NOMO-1 treated with DMSO at 0.1 percent for 48 hours (cell line): ENCODE data around the gene TLX2.
A peak's percentile ranks its signal among the peaks of the same experiment; 100 is the strongest.
"Not testable (repeated sequence)": the region's sequence is repeated elsewhere in the genome, so short reads cannot be mapped to it uniquely, and the experiment has no call there.

Source experiments
- DNase-seq: peaks from one replicate; lab custom pipeline; 2025; ENCODE audit not compliant: unreplicated experiment; lab: John Stamatoyannopoulos, UW

The TLX2 gene

DNA sequence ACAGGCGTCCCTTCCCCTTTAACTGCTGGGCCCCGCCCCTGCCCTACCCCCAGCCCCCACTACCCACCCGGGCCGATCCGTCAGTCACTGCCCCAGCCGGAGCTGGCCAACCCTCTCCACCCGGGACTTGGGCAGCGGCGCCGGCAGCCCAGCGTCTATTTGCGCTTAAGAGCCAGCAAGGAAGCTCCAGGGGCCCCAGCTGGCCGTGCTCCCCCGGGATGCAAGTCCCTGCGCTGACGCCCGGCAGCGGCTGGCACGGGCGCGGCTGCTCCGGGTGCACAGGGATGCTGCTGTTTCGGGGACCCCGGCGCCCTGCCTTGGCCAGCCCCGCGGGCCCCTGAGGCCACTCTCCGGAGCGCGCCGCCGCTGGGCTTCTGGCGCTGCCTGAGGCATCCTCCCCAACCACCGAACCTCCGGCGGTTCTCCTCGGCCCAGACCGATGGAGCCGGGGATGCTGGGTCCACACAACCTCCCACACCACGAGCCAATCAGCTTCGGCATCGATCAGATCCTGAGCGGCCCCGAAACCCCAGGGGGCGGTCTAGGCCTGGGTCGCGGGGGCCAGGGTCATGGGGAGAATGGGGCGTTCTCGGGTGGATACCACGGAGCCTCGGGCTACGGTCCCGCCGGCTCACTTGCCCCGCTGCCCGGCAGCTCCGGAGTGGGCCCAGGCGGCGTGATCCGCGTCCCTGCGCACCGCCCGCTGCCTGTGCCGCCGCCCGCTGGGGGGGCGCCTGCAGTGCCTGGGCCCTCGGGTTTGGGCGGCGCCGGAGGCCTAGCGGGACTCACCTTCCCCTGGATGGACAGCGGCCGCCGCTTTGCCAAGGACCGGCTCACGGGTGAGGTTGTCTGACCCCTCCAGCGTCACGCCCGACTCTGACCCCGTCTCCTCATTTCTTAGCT, at the start of gene TLX2:
Gene TLX2, plus strand, starts transcription at position 83 of the 903 bp plus-strand sequence. Its CDS starts 357 bp downstream, at position 440.
- DNase-seq, result no peak

DNA sequence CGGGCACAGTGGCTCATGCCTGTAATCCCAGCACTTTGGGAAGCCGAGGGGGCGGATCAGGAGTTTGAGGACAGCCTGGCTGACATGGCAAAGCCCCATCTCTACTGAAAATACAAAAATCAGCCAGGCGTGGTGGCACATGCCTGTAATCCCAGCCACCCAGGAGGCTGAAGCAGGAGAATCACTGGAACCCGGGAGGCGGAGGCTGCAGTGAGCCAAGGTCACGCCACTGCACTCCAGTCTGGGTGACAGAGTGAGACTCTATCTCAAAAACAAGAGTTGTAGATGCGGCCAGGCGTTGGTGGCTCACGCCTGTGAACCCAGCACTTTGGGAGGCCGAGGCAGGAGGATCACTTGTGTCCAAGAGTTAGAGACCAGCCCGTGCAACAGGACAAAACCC, 43.5 kb upstream of the TLX2 start:
- DNase-seq, result not testable (repeated sequence)

DNA sequence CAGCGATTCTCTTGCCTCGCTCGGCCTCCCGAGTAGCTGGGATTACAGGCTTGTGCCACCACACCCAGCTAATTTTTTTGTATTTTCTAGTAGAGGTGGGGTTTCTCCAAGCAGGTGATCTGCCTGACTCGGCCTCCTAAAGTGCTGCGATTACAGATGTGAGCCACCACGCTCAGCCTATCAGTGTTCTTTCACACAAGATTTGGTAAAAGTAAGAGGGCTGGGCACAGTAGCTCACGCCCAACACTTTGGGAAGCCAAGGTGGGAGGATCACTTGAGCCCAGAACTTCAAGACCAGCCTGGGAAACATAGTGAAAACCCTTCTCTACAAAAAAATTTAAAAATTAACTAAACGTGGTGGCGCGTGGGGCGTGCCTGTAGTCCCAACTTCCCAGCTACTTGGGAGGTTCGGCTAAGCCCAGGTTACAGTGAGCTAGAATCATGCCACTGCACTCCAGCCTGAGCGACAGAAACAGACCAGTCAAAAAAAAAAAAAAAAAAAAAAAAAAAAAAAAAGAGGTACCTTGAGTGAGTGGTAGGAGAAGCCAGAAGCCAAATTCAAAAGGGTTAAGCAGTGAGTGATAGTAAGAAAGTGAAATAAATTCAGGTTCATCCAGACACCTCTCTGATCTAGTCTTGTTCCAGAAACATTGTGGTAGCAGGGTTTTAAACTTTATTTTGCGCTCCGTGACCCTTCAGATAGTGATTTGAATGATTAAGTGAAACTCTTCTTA, 42.8 kb upstream of the TLX2 start:
- DNase-seq, result no peak

DNA sequence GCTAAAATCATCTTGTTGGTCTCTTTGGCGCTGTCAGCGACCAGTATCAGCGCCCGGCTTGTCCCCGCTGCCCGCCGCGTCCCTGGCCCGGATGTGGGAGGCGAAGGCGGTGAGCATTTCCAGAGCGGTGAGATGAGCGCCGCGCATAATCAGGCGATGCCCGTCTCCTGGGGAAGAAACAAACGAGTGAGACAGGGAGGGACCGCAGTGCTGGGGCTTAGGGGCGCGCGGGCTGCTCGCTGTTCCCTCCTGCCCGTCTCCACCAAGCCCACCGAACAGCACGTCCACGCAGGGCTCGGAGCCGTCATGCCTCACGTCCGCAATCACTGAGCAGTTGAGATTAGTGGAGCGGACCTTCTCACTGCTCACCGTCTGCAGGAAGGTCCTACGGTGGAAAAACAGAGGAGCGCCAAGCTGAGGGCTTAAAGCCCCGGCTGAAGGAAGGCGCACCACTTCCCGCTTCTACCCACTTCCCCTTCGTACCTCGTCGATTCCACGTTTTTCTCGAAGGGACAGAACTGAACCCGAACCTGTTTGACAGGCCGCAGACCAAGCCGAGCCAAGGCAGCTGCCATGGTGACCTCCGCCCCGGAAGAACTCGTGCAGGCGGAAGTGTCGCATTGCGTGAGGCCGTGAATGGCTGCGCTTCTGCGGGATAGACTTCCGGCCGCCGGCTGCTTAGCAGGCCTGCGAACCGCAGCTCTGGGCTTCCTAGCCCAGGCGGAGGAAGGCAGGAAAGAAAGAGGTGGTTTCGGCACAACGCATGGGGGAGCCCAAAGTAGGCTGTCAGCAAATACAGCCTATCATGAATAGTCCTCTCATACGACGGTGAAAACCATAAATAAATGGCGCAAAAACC, 41.9 kb upstream of the TLX2 start, which contains the start of gene MRPL53:
Gene MRPL53, minus strand, starts transcription at position 595 of the 859 bp plus-strand sequence. Its CDS starts 20 bp downstream, at position 575.
- peak; percentile 89 for DNase-seq

DNA sequence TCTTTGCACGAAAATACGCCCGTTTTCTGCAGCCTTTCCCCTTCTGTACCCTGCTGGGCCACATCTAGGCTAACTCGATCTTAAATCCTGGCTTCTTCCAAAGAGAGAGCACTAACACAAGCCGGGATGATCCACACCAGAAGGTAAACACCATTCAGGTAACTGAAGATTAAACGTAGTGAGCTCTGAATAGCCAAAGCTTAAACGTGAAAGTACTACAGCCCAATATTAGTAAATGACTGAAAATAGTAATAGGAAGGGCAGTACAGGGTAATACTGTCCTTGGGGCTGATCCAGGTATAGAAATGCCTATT, 41.3 kb upstream of the TLX2 start:
- DNase-seq, result no peak

DNA sequence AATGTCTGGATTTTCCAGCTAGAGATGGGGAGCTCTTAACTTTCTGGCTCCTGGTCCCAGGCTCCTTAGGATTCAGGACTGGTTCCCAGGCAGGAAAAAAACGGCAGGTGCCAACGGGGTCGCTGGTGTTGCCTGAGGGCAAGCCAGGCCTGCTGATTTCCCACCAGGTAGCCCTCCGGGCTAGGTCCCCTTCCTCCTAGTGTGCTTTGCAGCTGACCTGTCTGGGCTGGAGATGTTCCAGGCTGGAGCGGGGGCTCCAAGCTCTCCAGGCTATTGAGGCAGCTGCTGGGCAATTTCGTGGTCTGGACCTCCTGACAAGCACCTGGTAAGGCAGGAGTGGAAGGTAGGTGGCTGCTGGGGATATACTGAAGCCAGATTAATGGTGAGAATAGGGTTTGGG, 39.8 kb upstream of the TLX2 start:
- DNase-seq, result no peak

DNA sequence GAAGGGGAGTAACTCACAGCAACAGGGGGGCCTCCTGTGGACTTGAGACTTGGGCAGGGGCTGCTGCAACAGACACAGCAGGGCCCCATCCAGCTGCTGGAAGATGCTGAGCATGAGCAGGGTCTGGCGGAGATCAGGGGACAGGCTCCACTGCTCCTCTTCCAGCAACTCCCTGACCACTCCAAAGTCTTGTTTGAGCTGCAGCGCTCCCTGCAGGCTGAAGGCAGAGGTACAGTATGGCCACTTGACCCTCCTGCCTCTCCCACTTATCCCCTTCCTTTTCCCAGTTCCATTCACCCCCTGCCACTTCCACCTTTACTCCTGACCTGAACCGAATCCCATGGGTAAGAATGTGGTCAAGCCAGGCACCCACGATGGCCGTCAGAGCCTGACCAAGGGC, 39.4 kb upstream of the TLX2 start:
- no peak for DNase-seq

DNA sequence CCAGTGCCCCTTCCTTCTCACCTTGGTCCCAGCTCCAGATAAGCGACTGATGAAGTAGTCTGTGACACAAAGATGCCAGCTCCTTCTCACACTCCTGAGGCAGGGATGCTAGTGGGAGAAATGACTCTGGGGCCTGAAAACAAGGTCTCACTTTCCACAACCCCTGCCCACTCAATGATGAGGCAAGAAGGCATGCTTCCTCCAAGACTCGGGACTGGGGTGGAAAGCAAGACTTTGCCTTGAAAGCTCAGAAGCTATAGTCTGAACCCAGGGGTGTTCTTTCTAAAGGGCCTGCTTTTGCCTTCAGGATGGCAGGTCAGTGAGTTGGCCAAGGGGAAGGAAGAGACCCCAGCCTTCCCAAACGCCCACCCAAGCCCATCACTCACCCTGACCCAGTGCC, 32.8 kb upstream of the TLX2 start:
- DNase-seq, result no peak

DNA sequence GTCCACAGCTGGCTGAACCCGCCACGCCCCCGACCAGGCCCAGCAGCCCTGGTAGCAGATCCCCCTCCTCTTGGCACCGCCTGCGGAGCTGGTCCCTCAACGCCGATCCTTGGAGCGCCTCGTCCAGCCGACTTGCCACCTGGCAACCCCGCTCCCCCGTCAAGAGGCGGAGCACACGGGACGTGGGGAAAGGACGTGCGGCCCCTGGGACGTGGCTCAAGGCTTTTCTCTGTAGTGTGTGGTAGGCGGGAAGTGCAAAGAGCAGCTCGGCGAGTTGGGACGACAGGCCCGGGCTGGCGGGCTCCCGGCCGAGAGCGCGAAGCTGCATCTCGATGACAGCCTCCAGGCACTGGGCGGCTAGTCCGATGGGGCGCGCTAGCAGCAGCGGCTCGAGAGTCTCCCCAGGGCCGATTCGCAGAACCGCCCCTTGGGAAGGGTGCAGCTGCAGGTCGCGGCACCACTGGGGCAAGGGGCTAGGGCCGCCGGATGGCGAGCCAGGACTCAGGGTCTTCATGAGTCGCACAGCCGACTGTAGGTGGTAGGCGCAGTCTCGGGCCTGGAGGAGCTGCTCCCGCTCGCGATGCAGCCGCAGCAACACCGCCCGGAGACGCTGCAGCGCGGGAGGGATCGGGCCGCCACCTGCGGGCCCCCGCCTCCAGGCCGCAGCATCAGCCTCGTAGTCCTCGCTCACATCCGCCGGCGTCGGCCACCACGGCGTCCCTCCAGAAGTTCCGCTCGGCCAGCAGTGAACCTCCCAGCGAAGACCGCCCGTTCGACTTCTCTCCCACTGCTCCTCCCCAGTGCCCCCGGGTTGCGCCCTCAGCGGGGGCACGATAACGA, 32.1 kb upstream of the TLX2 start:
- DNase-seq, result peak; percentile 71

DNA sequence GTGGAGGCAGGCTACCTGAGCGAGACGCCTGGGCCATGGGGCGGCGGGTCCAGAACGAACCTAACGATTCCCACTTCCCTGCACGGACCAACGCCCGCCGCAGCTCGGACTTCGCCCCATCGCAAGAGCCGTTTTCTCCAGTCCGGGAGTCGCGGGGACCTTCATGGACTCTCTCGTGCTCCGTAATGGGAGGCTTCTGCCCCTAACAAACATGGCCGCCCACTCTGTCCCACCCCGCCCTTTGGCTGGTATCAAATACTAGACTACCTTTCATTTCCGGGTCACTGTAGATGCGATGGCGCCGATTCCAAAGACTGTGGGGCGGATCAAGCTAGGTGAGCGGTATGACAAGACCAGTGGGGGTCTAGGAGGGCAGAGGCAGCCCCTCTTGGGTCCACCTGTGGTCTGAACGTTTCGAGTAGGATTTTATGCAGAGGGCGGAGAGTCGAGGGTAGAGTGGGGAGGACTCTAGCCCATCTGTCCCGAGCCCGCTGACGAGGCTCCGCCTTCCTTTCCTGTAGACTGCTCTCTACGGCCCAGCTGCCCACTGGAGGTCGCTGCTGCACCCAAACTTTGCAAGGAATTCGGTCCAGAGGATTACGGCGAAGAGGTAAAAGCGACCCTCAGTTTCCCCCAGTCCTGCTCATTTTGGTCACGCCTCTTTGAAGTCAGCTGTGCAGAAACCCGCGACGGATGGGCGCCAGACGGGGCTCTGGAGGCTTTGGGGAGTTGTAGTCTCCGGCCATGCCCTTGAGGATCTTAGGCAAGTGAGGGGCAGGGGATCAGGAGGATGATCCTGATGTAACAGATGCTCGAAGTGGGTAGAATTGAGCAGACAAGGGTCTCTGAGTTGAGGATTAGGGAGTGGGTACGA, 31.2 kb upstream of the TLX2 start, which contains the start of the genes CCDC142 and TTC31:
Gene CCDC142, minus strand, starts transcription at position 198 of the 874 bp plus-strand sequence. Its CDS starts 161 bp downstream, at position 37.
Gene TTC31, plus strand, starts transcription at position 281 of the 874 bp plus-strand sequence. Its CDS starts 15 bp downstream, at position 296.
- peak; percentile 96 for DNase-seq

DNA sequence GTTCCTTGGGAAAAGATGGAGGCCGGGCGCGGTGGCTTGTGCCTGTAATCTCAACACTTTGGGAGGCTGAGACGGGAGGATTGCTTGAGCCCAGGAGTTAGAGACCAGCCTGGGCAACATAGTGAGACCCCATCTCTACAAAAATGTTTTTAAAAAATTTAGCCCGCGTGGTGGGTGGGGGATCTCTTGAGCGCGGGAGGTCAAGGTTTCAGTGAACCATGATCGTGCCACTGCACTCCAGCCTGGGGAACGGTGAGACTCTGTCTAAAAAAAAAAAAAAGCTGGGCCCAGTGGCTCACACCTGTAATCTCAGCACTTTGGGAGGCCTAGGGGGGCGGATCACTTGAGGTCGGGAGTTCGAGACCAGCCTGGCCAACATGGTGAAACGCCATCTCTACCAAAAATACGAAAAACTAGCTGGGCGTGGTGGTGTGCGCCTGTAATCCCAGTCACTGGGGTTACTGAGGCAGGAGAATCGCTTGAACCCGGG, 30.5 kb upstream of the TLX2 start:
- DNase-seq, result not testable (repeated sequence)

DNA sequence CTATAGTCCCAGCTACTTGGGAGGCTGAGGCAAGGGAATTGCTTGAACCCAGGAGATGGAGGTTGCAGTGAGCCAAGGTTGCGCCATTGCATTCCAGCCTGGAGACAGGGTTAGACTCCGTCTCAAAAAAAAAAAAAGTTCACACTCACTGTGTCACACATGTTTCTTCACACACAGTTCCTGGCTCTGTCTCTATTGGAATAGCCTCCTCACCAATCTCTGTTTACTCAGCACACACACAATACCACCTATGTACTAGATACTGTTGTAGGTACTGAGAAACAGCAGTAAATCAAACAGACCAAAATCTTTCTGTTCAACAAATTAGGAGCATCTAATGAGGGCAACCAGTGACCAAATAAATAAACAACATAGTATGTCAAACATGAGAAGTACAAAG, 28.1 kb upstream of the TLX2 start:
- DNase-seq, result no peak

DNA sequence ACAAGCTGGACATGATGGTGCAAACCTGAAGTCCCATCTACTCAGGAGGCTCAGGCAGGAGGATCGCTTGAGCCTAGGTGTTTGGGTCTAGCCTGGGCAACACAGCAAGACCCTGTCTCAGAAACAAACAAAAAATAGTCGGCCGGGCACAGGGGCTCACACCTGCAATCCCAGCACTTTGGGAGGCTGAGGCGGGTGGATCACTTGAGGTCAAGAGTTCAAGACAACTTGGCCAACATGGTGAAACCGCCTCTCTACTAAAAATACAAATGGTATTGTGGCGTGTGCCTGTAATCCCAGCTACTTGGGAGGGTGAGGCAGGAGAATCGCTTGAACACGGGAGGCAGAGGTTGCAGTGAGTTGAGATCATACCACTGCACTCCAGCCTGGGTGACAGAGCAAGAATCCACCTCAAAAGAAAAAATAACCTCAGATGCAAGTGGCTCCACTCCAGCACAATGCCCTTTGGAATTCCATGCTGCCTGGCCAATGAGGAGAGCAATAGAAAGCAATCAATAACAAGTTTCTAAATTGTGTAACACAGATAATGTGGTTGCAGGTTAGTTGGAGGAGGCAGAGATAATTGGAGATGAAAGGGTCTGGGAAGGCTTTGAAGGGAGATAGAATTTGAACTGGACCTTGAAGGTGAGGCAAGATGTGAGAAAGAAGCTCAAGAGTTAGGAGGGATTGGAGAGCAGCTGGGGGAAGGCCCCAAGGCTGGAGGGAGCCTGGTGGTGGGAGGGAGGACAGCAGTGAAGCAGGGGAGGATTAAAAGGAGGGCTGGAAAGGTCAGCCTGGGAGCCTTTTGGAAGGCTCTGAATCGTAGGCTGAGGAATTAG, 25.4 kb upstream of the TLX2 start:
- DNase-seq, result no peak

DNA sequence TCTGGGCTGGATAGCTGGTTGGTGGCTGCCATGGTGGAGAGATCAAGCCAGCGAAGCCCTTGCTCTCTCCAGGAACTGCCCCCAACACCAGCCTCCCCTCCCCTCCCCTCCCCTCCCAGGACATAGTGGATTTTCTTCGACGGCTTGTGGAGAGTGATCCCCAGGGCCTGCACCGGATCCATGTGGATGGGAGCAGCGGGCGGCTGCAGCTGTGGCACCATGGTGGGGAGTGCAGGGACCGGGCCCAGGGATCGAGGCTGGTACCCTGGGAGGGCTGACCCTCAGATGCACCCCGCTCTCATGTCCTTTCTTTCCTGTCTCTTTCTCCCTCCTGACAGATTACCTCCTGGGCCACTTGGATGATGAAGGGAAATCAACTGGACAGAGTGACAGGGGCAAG, 24.3 kb upstream of the TLX2 start:
- DNase-seq, result no peak

DNA sequence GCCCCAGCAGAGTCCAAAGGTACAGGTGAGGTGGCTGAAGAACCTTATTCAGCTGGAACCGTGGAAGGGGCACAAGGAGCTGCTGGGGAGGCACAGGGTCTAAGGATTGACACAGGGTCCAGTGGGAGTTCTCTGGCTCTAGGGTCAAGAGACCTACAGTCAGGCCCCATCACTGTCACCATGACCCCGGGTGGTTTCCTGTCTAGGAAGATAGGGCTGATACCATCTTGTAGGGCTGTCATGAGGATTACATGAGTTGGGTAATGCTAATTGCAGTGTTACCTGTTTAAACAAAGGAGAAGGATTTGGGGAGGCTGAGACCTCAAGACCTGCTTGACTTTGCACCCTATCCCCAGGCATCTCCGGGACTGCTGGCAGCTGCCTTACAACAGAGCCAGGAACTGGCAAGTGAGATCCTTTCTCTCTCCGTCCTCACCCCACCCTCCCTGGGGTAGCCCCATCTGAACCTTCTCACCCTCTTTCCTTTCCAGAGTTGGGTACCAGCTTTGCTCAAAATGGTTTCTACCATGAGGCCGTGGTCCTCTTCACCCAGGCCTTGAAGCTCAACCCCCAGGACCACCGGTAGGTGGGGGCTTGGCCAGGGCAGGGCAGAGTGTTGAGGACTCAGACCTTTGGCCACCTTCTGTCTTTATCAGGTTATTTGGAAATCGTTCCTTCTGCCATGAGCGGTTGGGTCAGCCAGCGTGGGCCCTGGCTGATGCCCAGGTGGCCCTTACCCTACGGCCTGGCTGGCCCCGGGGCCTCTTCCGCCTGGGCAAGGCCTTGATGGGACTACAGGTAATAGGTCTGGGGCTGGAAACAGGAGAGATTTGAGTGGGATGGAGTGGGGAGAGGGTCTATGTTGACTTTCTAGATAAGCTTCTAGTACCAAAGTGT, 22.4 kb upstream of the TLX2 start:
- DNase-seq, result no peak

DNA sequence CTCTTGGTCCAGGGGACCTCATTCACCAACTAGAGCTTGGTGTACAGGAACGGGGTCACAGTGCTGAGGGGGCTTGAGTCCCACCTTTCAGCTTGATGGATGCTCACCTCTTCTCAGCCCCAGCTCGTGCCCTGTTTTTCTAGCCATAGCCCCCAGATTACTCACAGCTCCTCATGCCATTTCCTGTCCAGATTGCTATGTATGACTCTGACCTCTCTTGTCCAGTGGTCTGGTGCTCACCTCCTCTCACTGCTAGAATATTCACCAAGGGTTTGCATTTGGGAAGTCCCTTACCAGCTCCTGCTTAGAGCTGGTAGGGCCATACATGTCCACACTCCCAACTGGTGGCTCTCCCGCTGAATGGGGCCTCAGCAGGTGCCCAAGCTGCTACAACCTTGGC, 20.7 kb upstream of the TLX2 start:
- no peak for DNase-seq

DNA sequence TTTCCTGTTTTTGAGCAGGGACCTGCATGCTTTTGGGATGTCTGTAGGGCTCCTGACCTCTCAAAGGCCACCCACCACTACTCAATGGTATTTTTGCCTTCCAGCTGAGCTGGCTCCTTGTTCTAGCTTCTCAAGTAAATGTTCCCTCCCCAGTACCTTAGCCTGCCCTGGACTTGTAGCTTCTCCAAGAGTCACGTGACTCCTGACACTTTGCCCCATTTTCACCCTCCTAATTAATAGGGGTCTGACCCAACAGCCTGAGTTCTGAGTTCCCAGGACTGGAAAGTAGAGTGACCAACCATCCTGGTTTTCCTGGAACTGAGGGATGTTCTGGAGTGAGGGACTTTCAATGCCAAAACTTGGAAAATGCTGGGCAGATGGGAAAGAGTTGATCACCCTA, 18.8 kb upstream of the TLX2 start:
- no peak for DNase-seq
